ENCODE results near the gene ZYG11B. TPM values are rescaled to one million over a fixed set of nuclear protein-coding genes. Genes with fewer than 3 reads are reported as not detected.
A peak's percentile ranks its signal among the peaks of the same experiment; 100 is the strongest.

The ZYG11B gene
- total and polyA plus RNA-seq, 2 of the 13 experiments (the other 11 are each of a cell fraction or from before 2014, with no cell fraction given) = 6.9 to 17.9 TPM

GRCh38 chr1:52726265-52727113 lies at the start of gene ZYG11B (continued):
- TF ChIP-seq PRDM10 (CRISPR knock-in tag; IDR thresholded peaks at IDR 0.05; ENCODE audit: low read depth) (no peak), E2F1 (CRISPR knock-in tag; IDR thresholded peaks at IDR 0.05) (no peak), TARDBP (CRISPR knock-in tag; IDR thresholded peaks at IDR 0.05) (no peak), ATF3 (CRISPR knock-in tag; IDR thresholded peaks at IDR 0.05) (no peak), E2F2 (CRISPR knock-in tag; IDR thresholded peaks at IDR 0.05; ENCODE audit: borderline replicate concordance) (no peak), AGO1 (IDR thresholded peaks at IDR 0.05; ENCODE audit: low read depth, low read length, poor library complexity, severe bottlenecking) (no peak), ZNF644 (CRISPR knock-in tag; IDR thresholded peaks at IDR 0.05; ENCODE audit: low read depth) (no peak), ATF6 (CRISPR knock-in tag; conservative IDR thresholded peaks at IDR 0.05) (no peak), ZNF7 (CRISPR knock-in tag; IDR thresholded peaks at IDR 0.05) (no peak)
- TF ChIP-seq, protein P1, sequence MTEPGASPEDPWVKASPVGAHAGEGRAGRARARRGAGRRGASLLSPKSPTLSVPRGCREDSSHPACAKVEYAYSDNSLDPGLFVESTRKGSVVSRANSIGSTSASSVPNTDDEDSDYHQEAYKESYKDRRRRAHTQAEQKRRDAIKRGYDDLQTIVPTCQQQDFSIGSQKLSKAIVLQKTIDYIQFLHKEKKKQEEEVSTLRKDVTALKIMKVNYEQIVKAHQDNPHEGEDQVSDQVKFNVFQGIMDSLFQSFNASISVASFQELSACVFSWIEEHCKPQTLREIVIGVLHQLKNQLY (CRISPR knock-in tag; IDR thresholded peaks at IDR 0.05) = no peak
- TF ChIP-seq, protein P2, sequence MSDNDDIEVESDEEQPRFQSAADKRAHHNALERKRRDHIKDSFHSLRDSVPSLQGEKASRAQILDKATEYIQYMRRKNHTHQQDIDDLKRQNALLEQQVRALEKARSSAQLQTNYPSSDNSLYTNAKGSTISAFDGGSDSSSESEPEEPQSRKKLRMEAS (IDR thresholded peaks at IDR 0.05) = peak; percentile 57; the same call in 1 of the 2 replicates
- TF ChIP-seq, protein P3, sequence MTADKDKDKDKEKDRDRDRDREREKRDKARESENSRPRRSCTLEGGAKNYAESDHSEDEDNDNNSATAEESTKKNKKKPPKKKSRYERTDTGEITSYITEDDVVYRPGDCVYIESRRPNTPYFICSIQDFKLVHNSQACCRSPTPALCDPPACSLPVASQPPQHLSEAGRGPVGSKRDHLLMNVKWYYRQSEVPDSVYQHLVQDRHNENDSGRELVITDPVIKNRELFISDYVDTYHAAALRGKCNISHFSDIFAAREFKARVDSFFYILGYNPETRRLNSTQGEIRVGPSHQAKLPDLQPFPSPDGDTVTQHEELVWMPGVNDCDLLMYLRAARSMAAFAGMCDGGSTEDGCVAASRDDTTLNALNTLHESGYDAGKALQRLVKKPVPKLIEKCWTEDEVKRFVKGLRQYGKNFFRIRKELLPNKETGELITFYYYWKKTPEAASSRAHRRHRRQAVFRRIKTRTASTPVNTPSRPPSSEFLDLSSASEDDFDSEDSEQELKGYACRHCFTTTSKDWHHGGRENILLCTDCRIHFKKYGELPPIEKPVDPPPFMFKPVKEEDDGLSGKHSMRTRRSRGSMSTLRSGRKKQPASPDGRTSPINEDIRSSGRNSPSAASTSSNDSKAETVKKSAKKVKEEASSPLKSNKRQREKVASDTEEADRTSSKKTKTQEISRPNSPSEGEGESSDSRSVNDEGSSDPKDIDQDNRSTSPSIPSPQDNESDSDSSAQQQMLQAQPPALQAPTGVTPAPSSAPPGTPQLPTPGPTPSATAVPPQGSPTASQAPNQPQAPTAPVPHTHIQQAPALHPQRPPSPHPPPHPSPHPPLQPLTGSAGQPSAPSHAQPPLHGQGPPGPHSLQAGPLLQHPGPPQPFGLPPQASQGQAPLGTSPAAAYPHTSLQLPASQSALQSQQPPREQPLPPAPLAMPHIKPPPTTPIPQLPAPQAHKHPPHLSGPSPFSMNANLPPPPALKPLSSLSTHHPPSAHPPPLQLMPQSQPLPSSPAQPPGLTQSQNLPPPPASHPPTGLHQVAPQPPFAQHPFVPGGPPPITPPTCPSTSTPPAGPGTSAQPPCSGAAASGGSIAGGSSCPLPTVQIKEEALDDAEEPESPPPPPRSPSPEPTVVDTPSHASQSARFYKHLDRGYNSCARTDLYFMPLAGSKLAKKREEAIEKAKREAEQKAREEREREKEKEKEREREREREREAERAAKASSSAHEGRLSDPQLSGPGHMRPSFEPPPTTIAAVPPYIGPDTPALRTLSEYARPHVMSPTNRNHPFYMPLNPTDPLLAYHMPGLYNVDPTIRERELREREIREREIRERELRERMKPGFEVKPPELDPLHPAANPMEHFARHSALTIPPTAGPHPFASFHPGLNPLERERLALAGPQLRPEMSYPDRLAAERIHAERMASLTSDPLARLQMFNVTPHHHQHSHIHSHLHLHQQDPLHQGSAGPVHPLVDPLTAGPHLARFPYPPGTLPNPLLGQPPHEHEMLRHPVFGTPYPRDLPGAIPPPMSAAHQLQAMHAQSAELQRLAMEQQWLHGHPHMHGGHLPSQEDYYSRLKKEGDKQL (CRISPR knock-in tag; IDR thresholded peaks at IDR 0.05; ENCODE audit: low read depth) = no peak

Data from HepG2 (cell line).